Small intestine (tissue), 7 donors: ENCODE measurements around the gene DIAPH3. TPM values are rescaled to one million over a fixed set of nuclear protein-coding genes. Genes with fewer than 3 reads are reported as not detected.
"Not testable (repeated sequence)": the region's sequence is repeated elsewhere in the genome, so short reads cannot be mapped to it uniquely, and the experiment has no call there.

Source experiments
- DNase-seq, 2 donors: peaks; one replicate each; pipeline versions ENCODE4 v3.0.0 to v3.0.0-alpha.2; 2013
- FAIRE-seq: peaks from 2 replicates; lab custom pipeline; 2012; peaks lifted over from hg19 to GRCh38; lab: Jason Lieb, UNC
- H3K27ac ChIP-seq, 3 donors: one replicate each; pipeline ENCODE4 v1.5.1; 2013; ENCODE audit warnings: low read length in 2 of 3, mild to moderate bottlenecking in 2 of 3, control low read depth in 1 of 3, inconsistent platforms in 1 of 3, low read depth in 1 of 3, moderate library complexity in 1 of 3
- H3K27me3 ChIP-seq, 3 donors: one replicate each; pipeline ENCODE4 v1.6.1; 2013; ENCODE audit warnings: low read length in 3 of 3, inconsistent platforms in 1 of 3; ENCODE audit not compliant: control insufficient read depth in 3 of 3, insufficient read depth in 3 of 3
- H3K36me3 ChIP-seq, 3 donors: one replicate each; pipeline ENCODE4 v1.6.1; 2013; ENCODE audit warnings: low read length in 3 of 3, inconsistent platforms in 1 of 3, low read depth in 1 of 3, mild to moderate bottlenecking in 1 of 3, moderate library complexity in 1 of 3; ENCODE audit not compliant: control insufficient read depth in 3 of 3, insufficient read depth in 2 of 3
- H3K4me1 ChIP-seq, 3 donors: one replicate each; pipeline ENCODE4 v1.6.1; 2013; ENCODE audit warnings: low read length in 2 of 3, inconsistent platforms in 1 of 3, low read depth in 1 of 3, mild to moderate bottlenecking in 1 of 3, moderate library complexity in 1 of 3; ENCODE audit not compliant: control insufficient read depth in 3 of 3, insufficient read depth in 2 of 3
- H3K4me3 ChIP-seq, 3 donors: one replicate each; pipeline ENCODE4 v1.5.1; 2013; ENCODE audit warnings: low read length in 3 of 3, control low read depth in 1 of 3, inconsistent platforms in 1 of 3, low read depth in 1 of 3, mild to moderate bottlenecking in 1 of 3, moderate library complexity in 1 of 3
- H3K9me3 ChIP-seq, 2 donors: one replicate each; pipeline ENCODE4 v1.6.1; 2013; ENCODE audit warnings: low read depth in 1 of 2, low read length in 1 of 2; ENCODE audit not compliant: control insufficient read depth in 2 of 2, insufficient read depth in 1 of 2
- WGBS, 3 donors: extraction: QIAGEN DNeasy Blood & Tissue Kit; methylation state at CpG; one replicate each; pipeline ENCODE4 v1.1.7; 2013; 5-methylcytosine and 5-hydroxymethylcytosine counted together
- polyA plus RNA-seq, 4 donors: library from polyadenylated mRNA; stranded (reverse) in 3 of 4; unstranded in 1 of 4; fragments of 200-250 nt in 3 of 4; fragments of 120-200 nt in 1 of 4; gene quantifications; one replicate each; pipeline versions ENCODE4 v1.2.1 to v1.2.3, GENCODE V29; 2013
- donor health status: healthy with polysubstance abuse.
- donor health status: control.
- donor health status: control.
- donor health status: Bipolar disorder and iron deficiency.
- donor health status: healthy.

The DIAPH3 gene
- polyA plus RNA-seq, 4 donors = 0.67 to 4.2 (median 3.1) TPM

DNA sequence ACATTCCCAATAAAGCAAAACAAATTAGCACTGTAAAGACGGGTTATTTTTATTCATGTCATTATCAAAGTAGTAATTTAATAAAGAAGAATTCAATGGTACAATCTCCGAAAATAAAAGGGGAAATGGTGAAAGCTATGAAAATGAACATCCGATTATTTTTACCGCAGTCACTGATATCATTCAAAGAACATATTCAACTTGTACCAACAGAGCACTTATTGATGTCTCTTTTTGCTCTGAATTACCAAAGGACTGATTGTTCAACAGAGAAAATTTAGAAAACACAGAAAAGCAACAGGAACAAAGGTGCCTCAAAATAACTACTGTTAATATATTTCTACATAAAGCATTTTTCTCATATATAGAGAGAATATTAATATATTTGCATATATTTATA, 119.4 kb downstream of the DIAPH3 start:
- Histone ChIP-seq H3K4me1 (no peaks in the 10 kb centered on the region), H3K27ac (no peak overlapping the region), H3K4me3 (no peak overlapping the region), H3K36me3 (no peaks in the 10 kb centered on the region), H3K9me3 (no peaks in the 10 kb centered on the region), H3K27me3 (no peaks in the 10 kb centered on the region)
- 92 to 96% (median 96%) methylated on average over 4 of the region's 4 CpGs for WGBS, 3 donors
- DNase-seq (no peak), FAIRE-seq (no peak)

DNA sequence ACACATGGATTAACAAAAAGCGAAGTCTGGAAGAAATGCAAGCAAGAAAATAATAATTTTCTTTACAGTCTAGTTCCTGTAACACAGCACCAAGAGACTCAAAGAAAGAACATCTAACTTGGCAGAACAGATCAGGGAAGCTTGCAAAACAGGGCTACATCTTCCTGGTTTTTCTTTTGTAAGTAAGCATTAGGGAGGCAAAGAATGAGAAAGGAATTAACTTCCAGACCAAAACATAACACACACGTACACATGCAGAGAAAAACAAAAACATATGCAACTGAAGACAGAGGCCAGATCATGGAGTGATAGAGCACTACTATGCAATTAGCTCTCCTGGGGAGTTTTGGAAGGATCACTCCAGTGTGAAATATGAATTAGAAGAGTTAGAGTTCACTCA, 120.5 kb downstream of the DIAPH3 start:
- WGBS, 3 donors = 83 to 94% (median 84%) methylated on average over 2 of the region's 2 CpGs

DNA sequence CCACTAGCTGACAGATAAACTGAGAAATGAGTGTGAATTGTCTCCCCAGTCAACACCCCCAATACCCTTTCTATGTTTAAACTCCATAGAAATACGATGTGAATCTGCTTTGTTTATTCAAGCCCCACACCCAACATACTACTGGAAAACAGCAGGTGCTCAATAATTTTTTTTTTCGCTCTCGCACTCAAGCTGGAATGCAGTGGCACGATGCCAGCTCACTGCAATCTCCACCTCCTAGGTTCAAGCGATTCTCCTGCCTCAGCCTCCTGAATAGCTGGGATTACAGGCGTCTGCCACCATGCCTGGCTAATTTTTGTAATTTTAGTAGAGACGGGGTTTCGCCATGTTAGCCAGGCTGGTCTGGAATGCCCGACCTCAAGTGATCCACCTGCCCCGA, 123.1 kb downstream of the DIAPH3 start:
- H3K27ac ChIP-seq, H3K4me3 ChIP-seq, H3K36me3 ChIP-seq, FAIRE-seq, H3K4me1 ChIP-seq, DNase-seq, H3K9me3 ChIP-seq, H3K27me3 ChIP-seq: not testable (repeated sequence)
- 80 to 88% (median 82%) methylated on average over 10 of the region's 10 CpGs for WGBS, 3 donors

More for the DNA sequence above, 120.5 kb downstream of the DIAPH3 start:
- H3K27me3 ChIP-seq = no peaks in the 10 kb centered on the region
- H3K4me1 ChIP-seq = no peaks in the 10 kb centered on the region
- H3K4me3 ChIP-seq = no peak overlapping the region
- DNase-seq (no peak), FAIRE-seq (no peak)
- no peaks in the 10 kb centered on the region for H3K9me3 ChIP-seq
- no peak overlapping the region for H3K27ac ChIP-seq
- no peaks in the 10 kb centered on the region for H3K36me3 ChIP-seq

DNA sequence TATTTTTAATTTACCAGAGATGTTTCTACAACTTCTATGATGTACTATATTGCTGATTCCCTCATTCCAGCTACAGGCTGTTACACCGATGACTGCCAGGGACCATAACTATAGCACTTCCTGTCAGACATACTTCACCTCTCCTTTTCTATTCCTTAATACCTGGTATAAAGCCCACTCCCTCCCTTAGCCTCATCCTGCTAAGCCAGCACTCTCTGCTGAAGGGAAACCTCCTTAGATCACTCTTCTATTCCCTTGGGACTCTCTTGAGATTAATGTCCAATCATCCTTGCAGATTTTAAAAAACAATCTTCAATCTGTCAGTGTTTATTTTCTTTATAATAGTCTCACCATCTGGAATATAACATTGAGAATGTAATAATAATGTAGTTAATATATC, 127.9 kb downstream of the DIAPH3 start:
- FAIRE-seq (no peak), DNase-seq (no peak)
- Histone ChIP-seq H3K27ac (no peak overlapping the region), H3K4me3 (no peak overlapping the region), H3K27me3 (no peaks in the 10 kb centered on the region), H3K4me1 (no peaks in the 10 kb centered on the region), H3K9me3 (no peaks in the 10 kb centered on the region), H3K36me3 (no peaks in the 10 kb centered on the region)
- 93 to 95% (median 93%) methylated on average over 1 of the region's 1 CpG for WGBS, 3 donors

DNA sequence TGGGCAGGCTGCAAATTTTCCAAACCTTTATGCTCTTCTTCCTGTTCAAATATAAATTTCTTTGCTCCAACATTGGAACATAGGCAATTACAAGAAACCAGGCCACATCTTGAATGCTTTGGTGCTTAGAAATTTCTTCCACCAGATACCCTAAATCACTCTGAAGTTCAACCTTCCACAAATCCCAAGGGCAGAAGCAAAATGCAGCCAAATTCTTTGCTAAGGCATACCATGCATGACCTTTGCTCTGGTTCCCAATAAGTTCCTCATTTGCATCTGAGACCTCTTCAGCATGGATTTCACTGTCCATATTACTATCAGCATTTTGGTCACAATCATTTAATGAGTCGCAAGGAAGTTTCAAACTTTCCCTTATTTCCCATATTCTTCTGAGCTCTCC, 130.9 kb downstream of the DIAPH3 start:
- no peaks in the 10 kb centered on the region for H3K9me3 ChIP-seq
- no peak for FAIRE-seq
- no peak overlapping the region for H3K4me3 ChIP-seq
- 97 to 100% (median 100%) methylated on average over 1 of the region's 1 CpG for WGBS, 3 donors
- H3K36me3 ChIP-seq = peaks cover 0 to 2% (median 0%) of the 10 kb centered on the region in 3 donors
- H3K27ac ChIP-seq = no peak overlapping the region
- DNase-seq = no peak
- H3K4me1 ChIP-seq = no peaks in the 10 kb centered on the region
- no peaks in the 10 kb centered on the region for H3K27me3 ChIP-seq

DNA sequence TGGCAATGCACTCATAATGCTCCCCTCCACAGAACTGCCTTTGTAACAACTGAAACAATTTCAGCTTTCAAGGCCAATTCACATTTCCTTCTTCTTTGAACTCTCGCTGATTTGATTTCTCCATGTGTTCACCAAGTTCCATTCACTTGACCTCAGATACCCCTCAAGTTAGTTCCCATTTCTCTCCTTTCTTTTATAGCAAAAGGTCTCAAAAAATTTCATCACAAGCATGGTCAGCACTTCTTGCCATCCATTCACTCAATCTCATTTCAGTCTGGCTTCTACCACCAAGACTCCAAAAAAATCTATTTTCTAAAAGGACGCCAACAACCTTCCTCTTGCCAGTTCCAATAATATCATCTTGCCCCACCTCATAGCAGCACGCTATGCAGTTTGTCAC, 135.7 kb downstream of the DIAPH3 start:
- DNase-seq (no peak), FAIRE-seq (no peak)
- Histone ChIP-seq H3K27ac (no peak overlapping the region), H3K36me3 (peaks cover 0 to 2% (median 0%) of the 10 kb centered on the region in 3 donors), H3K9me3 (peaks cover 0 to 13% of the 10 kb centered on the region in 2 donors), H3K4me1 (no peaks in the 10 kb centered on the region), H3K4me3 (no peak overlapping the region), H3K27me3 (no peaks in the 10 kb centered on the region)
- 89 to 96% (median 94%) methylated on average over 3 of the region's 3 CpGs for whole genome bisulfite sequencing, 3 donors

DNA sequence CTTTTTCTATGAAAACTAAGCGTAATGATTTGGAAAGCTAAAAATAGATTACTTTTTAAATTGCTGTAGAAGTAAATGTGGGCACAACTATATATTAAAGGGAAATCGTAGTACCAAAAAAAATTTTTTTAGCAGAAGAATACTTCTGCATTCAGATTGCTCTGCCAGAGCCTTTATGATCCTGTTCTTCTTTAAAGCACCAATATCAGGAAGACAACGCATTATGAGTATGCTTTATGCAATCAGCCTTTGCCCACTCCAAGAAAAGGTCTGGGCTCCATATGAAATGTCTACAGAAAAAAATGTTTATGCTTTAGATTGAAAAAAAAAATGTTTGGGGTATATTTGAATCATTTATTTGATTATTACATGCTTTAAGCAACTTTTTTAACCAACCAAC, 137.4 kb downstream of the DIAPH3 start:
- H3K27ac ChIP-seq = no peak overlapping the region
- no peak overlapping the region for H3K4me3 ChIP-seq
- FAIRE-seq = no peak
- peaks cover 0 to 13% of the 10 kb centered on the region in 2 donors for H3K9me3 ChIP-seq
- H3K4me1 ChIP-seq = no peaks in the 10 kb centered on the region
- WGBS, 3 donors = 68 to 88% (median 76%) methylated on average over 3 of the region's 3 CpGs
- no peak for DNase-seq
- H3K27me3 ChIP-seq = no peaks in the 10 kb centered on the region
- H3K36me3 ChIP-seq = peaks cover 0 to 2% (median 0%) of the 10 kb centered on the region in 3 donors

DNA sequence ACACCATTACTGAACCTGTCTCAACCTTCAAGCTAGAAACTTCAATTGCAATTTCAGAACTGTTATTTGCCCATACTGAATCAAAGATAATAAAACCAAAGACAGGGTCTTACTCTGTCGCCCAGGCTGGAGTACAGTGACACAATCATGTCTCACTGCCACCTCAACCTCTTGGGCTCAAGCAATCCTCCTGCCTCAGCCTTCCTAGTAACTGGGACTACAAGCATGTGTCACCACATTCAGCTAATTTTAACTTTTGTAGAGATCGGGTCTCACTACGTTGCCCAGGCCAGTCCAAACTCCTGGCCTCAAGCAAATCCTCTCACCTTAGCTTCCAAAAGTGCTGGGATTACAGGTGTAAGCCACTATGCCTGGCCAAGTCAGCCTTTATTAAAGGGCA, 143.4 kb downstream of the DIAPH3 start:
- peaks cover 0 to 13% of the 10 kb centered on the region in 2 donors for H3K9me3 ChIP-seq
- no peak overlapping the region for H3K27ac ChIP-seq
- FAIRE-seq (no peak), DNase-seq (no peak)
- H3K27me3 ChIP-seq = no peaks in the 10 kb centered on the region
- H3K4me3 ChIP-seq = no peak overlapping the region
- H3K36me3 ChIP-seq = no peaks in the 10 kb centered on the region
- 93 to 94% (median 94%) methylated on average over 3 of the region's 3 CpGs for WGBS, 3 donors
- H3K4me1 ChIP-seq = no peaks in the 10 kb centered on the region
